Activated naive CD8-positive, alpha-beta T cell treated with anti-CD3 and anti-CD28 coated beads, Interleukin-2, amount 50 U/mL, for 24 hours (primary cell): ENCODE measurements around the gene HLA-DPB1.
A peak's percentile ranks its signal among the peaks of the same experiment; 100 is the strongest.
"Not testable (repeated sequence)": the region's sequence is repeated elsewhere in the genome, so short reads cannot be mapped to it uniquely, and the experiment has no call there.

ENCODE experiments used
- ATAC-seq: fragments of 150-1000 bp; cut with Tn5 transposase; one replicate; pipeline ENCODE4 v1.10.0; 2021
- DNase-seq: peaks from one replicate; pipeline ENCODE4 v3.0.0; 2021
- H3K27ac Mint-ChIP-seq: one replicate; pipeline ENCODE4 v1.8.0; 2021; ENCODE audit warnings: mild to moderate bottlenecking, mixed read lengths
- H3K27me3 Mint-ChIP-seq: one replicate; pipeline ENCODE4 v1.8.0; 2021; ENCODE audit warnings: mixed read lengths
- H3K36me3 Mint-ChIP-seq: one replicate; pipeline ENCODE4 v1.8.0; 2021; ENCODE audit warnings: low read depth, mixed read lengths
- H3K4me1 Mint-ChIP-seq: one replicate; pipeline ENCODE4 v1.8.0; 2021; ENCODE audit warnings: mixed read lengths
- H3K4me3 Mint-ChIP-seq: one replicate; pipeline ENCODE4 v1.8.0; 2021; ENCODE audit warnings: mild to moderate bottlenecking, moderate library complexity, mixed read lengths
- H3K9me3 Mint-ChIP-seq: one replicate; pipeline ENCODE4 v1.8.0; 2021; ENCODE audit warnings: mixed read lengths

Gene HLA-DPB1

DNA sequence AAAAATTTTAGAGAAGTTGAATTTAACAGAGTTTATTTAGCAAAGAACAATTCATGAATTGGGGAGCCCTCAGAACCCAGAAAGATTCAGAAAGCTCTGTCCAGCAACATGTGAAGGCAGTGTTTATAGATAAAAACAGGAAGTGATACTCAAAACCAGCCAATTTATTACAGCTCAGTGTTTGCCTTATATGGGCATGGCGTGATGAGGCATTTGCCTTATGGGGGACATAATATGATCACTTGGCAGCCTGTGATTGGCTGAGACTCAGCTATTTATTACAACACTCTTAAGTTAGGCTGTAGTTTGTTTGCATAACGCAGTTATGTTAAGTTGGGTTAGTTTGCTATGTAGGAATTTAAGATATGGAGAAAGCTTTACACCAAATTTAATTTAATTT is 13.8 kb upstream of the HLA-DPB1 start:
- ATAC-seq (no peak), DNase-seq (no peak)
- no peaks in the 10 kb centered on the region for H3K27me3 Mint-ChIP-seq
- H3K4me1 Mint-ChIP-seq, result peaks cover 14% of the 10 kb centered on the region
- no peaks in the 10 kb centered on the region for H3K9me3 Mint-ChIP-seq
- H3K4me3 Mint-ChIP-seq, result no peak overlapping the region
- peaks cover 9% of the 10 kb centered on the region for H3K36me3 Mint-ChIP-seq
- H3K27ac Mint-ChIP-seq, result no peak overlapping the region

DNA sequence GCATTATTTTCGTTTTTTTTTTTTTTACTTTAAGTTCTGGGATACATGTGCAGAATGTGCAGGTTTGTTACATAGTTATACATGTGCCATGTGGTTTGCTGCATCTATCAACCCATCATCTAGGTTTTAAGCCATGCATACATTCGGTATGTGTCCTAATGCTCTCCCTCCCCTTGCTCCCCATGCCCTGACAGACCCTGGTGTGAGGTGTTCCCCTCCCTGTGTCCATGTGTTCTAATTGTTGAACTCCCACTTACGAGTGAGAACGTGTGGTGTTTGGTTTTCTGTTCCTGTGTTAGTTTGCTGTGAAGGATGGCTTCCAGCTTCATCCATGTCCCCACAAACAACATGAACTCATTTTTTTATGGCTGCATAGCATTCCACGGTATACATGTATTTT is 12.4 kb upstream of the HLA-DPB1 start:
- not testable (repeated sequence) for H3K4me3 Mint-ChIP-seq, DNase-seq, H3K9me3 Mint-ChIP-seq, H3K27ac Mint-ChIP-seq, H3K27me3 Mint-ChIP-seq, ATAC-seq, H3K4me1 Mint-ChIP-seq
- H3K36me3 Mint-ChIP-seq, result peaks cover 15% of the 10 kb centered on the region

DNA sequence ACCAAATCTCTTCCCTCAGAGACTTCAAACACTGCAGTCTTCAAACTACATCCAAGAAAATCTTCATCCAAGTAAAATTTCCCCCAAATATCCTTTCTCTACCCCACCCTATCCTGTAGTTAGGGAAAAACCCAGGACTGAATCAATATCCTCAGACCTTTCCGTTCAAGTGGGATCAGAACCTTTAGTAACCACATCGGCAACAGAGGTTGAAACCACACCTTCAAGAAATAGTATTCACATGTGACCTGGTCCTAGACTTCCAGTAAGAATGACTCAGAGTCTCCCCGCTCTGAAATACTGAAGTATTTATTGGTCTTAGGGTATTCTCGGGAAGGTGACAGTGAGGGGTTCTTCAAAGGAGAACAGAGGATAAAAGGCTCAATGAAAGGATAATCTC is 11.1 kb upstream of the HLA-DPB1 start:
- peaks cover 19% of the 10 kb centered on the region for H3K36me3 Mint-ChIP-seq
- no peaks in the 10 kb centered on the region for H3K27me3 Mint-ChIP-seq
- ATAC-seq, result no peak
- no peaks in the 10 kb centered on the region for H3K9me3 Mint-ChIP-seq
- H3K4me1 Mint-ChIP-seq, result peaks cover 13% of the 10 kb centered on the region
- no peak overlapping the region for H3K4me3 Mint-ChIP-seq
- DNase-seq, result no peak
- H3K27ac Mint-ChIP-seq, result no peak overlapping the region

DNA sequence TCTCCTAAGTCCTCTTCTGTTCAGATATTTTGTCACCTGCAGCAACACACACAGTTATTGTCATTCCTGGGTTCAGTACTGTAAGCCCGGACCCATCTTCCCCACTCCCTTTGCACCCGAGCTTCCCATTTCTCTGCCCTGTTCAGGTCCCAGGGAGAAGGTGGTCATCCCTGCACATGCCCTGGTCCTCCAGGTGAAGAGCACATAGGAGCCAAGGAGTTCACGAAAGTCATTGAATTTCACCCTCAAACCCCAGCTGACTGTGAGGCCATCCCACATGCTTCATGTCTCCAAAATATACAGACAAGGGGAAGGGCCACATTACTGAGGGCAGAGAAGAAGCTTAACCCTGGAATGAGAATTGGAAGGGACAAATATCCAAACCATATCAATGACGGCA is 10.5 kb upstream of the HLA-DPB1 start:
- DNase-seq (no peak), ATAC-seq (no peak)
- Mint-ChIP-seq H3K36me3 (peaks cover 19% of the 10 kb centered on the region), H3K4me3 (no peak overlapping the region), H3K27ac (no peak overlapping the region), H3K9me3 (no peaks in the 10 kb centered on the region), H3K4me1 (peaks cover 14% of the 10 kb centered on the region), H3K27me3 (no peaks in the 10 kb centered on the region)

DNA sequence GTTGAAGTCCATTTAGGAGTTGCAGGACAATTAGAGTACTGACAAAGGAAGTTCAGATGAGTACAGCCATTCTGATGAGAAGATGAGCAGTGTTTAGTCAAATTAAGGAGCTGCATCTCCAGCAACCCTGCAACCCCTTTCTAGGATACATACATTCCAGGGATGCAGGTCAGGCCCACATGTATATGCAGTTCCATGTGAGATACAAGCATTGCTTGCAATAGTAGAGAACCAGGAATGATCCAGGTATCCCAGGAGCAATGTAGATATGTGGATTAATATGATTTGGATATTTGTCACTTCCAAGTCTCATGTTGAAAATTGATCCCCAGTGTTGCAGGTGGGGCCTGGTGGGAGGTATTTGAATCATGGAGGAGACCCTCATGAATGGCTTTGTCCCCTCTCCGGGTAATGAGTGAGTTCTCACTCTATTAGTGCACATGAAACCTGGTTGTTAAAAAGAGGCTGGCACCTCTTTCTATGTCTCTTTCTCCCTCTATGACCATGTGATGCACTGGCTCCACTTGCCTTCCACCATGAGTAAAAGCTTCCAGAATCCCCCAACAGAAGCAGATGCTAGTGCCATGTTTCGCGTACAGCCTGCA is 8.8 kb upstream of the HLA-DPB1 start:
- peaks cover 15% of the 10 kb centered on the region for H3K4me1 Mint-ChIP-seq
- no peak overlapping the region for H3K27ac Mint-ChIP-seq
- no peak overlapping the region for H3K4me3 Mint-ChIP-seq
- ATAC-seq (no peak), DNase-seq (no peak)
- no peaks in the 10 kb centered on the region for H3K9me3 Mint-ChIP-seq
- H3K36me3 Mint-ChIP-seq, result peaks cover 19% of the 10 kb centered on the region
- no peaks in the 10 kb centered on the region for H3K27me3 Mint-ChIP-seq

DNA sequence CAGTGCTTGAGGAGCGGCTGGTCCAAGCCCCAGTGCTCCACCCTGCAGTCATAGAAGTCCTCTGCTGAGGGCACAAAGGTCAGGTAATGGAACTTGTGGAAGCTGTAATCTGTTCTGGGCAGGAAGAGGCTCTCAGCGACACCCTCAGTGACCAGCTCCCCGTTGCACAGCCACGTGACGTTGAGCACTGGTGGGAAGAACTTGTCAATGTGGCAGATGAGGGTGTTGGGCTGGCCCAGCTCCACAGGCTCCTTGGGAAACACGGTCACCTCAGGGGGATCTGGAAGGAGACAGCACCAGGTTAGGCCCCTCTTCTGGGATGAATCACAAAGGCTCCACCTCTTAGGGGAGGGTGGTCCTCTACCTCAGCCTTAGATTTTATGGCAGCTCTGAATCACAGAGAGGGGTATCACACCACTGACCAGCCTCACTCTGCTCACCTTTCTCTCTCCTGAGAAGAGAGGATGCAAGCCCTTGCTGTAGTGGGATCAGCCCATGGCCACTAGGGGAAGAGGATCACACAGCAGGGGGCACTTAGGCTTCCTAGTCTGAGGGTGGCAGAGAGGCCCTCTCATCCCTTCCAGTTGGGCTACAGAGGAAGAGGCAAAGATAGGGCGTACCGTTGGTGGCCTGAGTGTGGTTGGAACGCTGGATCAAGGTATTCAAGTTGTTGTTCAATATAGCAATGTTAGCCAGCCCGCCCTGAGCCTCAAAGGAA is 6.6 kb upstream of the HLA-DPB1 start:
- no peak overlapping the region for H3K27ac Mint-ChIP-seq
- H3K4me1 Mint-ChIP-seq, result peaks cover 20% of the 10 kb centered on the region
- no peaks in the 10 kb centered on the region for H3K27me3 Mint-ChIP-seq
- no peak overlapping the region for H3K4me3 Mint-ChIP-seq
- no peak for ATAC-seq
- no peak for DNase-seq
- H3K36me3 Mint-ChIP-seq, result peaks cover 17% of the 10 kb centered on the region
- H3K9me3 Mint-ChIP-seq, result no peaks in the 10 kb centered on the region

DNA sequence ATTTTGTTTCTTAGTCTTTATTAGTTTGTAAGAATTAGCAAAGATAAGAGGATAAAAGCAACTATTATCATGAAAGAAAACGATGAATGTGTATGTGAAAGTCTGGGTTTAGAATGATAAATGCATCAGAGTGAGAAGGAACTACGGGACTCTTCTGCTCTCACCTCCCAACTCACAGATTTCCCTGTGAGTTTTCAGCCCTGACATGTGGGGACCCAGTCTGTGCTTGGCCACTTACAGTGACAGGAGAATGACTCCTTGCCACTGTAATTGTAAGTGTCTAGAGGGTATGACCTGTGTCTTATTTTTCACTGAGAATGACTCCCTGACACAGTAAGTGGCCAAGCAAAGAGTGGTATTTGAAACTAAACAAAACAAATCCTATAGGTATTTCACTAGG is 4.9 kb upstream of the HLA-DPB1 start:
- DNase-seq (no peak), ATAC-seq (no peak)
- no peak overlapping the region for H3K27ac Mint-ChIP-seq
- H3K27me3 Mint-ChIP-seq, result no peaks in the 10 kb centered on the region
- H3K4me3 Mint-ChIP-seq, result peak overlapping the region; percentile 80
- H3K9me3 Mint-ChIP-seq, result no peaks in the 10 kb centered on the region
- H3K4me1 Mint-ChIP-seq, result peaks cover 29% of the 10 kb centered on the region
- peaks cover 12% of the 10 kb centered on the region for H3K36me3 Mint-ChIP-seq

DNA sequence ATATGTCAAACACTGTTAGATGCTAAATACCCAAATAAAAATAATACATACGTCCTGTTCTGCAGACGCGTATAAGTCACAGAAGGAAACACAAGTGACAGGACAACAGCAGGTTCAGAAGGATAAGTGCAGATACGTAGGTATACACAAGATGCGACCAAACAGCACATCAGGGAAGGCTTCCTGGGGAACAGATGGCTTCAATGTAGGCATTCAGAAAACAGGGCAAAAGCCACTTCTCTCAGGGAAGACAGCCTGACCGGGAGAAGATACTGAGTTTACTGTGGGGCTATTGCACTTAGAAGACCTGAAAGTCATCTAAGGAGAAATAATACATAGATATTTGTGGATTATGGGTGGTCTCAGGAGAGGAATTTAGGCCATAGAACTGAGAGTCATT is 4.2 kb upstream of the HLA-DPB1 start:
- Mint-ChIP-seq H3K4me3 (peak overlapping the region; percentile 80), H3K27ac (no peak overlapping the region), H3K36me3 (peaks cover 10% of the 10 kb centered on the region), H3K27me3 (no peaks in the 10 kb centered on the region), H3K9me3 (no peaks in the 10 kb centered on the region), H3K4me1 (peaks cover 36% of the 10 kb centered on the region)
- ATAC-seq (no peak), DNase-seq (no peak)

DNA sequence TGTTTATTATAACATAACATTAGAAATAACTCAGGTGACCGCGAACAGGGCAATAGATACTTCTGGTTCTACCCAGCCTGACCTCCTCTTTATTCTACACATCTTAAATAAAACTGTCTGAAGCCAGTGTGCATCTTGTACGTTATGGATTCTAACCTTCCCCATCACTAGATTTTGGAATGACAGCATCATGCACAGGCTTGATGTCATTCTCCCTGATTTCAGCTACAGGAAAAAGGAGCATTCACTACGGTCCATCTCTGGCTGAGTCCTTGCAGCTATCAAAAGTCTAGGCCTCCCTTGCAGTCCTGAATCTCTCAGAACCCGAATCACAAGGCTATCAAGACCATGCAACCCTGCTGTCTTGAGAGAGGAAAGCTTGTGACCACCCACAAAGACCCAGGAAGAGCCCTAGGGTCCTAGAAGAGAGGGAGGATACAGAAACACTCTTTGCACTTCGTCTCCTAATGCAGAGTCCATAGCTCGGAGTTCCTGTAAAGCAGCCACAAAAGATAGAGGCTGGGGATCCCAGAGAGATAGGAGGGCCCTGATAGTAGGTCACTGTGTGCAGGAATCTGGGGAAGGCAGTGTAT is 3.2 kb upstream of the HLA-DPB1 start:
- Mint-ChIP-seq H3K4me3 (peak overlapping the region; percentile 80), H3K27ac (no peak overlapping the region), H3K4me1 (peaks cover 45% of the 10 kb centered on the region), H3K36me3 (peaks cover 7% of the 10 kb centered on the region), H3K9me3 (no peaks in the 10 kb centered on the region), H3K27me3 (no peaks in the 10 kb centered on the region)
- no peak for DNase-seq
- ATAC-seq, result no peak

DNA sequence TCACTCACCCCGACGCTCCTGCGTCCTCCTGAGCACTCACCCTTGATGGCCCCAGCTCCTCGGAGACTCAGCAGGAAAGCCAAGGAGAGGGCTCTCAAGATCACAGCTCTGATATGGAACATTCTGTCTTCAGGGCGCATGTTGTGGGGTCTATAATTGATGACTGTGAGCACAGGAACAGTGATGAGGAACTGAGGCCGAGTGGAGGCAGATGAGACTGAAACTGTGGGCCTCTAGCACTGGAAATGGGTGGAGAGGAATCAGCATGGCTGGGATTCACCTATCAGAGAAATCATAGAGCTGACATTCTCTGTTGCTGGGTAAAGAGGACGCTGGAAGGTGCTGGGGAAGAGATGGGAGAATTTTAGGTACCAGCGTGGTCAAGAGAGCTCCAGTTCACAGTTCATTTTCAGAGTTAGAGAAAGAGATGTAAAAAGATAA is 2.3 kb upstream of the HLA-DPB1 start, which contains the start of gene HLA-DPA1:
Gene HLA-DPA1 (minus strand): TSS at position 219 of the 441 bp plus-strand sequence.
- peak; percentile 43 for DNase-seq
- no peaks in the 10 kb centered on the region for H3K27me3 Mint-ChIP-seq

DNA sequence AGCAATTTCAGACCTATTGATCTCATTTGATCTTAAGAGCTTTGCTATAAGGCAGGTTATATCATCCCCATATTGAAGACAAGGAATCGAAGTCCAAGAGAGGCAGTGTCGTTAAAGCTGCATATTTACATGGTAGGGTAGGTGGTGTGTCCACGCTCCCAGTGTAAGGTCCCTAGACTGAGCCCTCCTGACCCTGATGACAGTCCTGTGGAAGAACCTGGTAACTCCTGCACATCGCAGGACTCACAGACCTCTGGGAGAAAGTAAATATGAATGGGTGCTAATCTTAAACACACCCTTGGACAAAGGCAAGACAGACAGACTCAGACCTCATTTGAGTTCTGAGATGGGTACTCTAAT is 602 bp upstream of the HLA-DPB1 start:
- peak overlapping the region; percentile 68 for H3K27ac Mint-ChIP-seq
- H3K27me3 Mint-ChIP-seq, result no peaks in the 10 kb centered on the region
- H3K36me3 Mint-ChIP-seq, result peaks cover 7% of the 10 kb centered on the region
- no peak for DNase-seq
- H3K9me3 Mint-ChIP-seq, result no peaks in the 10 kb centered on the region
- no peak for ATAC-seq
- peaks cover 56% of the 10 kb centered on the region for H3K4me1 Mint-ChIP-seq
- peak overlapping the region; percentile 77 for H3K4me3 Mint-ChIP-seq

More for the DNA sequence above, 2.3 kb upstream of the HLA-DPB1 start, which contains the start of gene HLA-DPA1:
- H3K27ac Mint-ChIP-seq, result peak within 1 kb of the TSS; percentile 69
- H3K9me3 Mint-ChIP-seq, result no peaks in the 10 kb centered on the region
- H3K4me3 Mint-ChIP-seq, result peak within 1 kb of the TSS; percentile 80
- peak; percentile 78 for ATAC-seq
- peaks cover 51% of the 10 kb centered on the region for H3K4me1 Mint-ChIP-seq
- peaks cover 5% of the 10 kb centered on the region for H3K36me3 Mint-ChIP-seq

DNA sequence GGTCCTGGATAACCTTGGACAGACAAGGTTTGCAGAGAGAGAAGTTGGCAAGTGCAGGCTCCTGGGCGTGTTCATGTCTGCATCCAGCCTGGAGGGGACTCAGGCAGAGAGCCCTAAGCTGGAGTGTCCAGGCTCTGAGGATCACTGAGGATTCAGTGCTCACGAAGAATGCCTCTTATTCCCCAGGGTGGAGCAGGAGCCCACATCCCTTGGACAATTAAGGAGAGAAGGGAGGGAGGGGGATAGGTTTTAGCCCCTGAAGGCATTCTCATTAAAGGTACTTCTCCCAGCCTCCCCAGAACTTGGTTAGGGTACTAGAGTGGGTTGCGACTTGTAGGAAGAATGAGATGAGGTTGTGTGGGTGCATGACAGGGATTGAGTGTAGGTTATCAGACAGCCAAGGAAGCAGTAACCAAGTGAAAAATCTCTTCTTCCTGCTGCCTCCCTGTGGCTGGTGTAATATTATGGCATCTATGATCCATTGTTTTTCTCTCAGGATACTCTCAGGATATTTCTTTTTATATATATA is 680 bp downstream of the HLA-DPB1 start:
- H3K27ac Mint-ChIP-seq, result peak overlapping the region; percentile 68
- DNase-seq (no peak), ATAC-seq (no peak)
- H3K4me3 Mint-ChIP-seq, result peak overlapping the region; percentile 77
- H3K4me1 Mint-ChIP-seq, result peaks cover 66% of the 10 kb centered on the region
- H3K9me3 Mint-ChIP-seq, result no peaks in the 10 kb centered on the region
- no peaks in the 10 kb centered on the region for H3K27me3 Mint-ChIP-seq
- H3K36me3 Mint-ChIP-seq, result peaks cover 7% of the 10 kb centered on the region

DNA sequence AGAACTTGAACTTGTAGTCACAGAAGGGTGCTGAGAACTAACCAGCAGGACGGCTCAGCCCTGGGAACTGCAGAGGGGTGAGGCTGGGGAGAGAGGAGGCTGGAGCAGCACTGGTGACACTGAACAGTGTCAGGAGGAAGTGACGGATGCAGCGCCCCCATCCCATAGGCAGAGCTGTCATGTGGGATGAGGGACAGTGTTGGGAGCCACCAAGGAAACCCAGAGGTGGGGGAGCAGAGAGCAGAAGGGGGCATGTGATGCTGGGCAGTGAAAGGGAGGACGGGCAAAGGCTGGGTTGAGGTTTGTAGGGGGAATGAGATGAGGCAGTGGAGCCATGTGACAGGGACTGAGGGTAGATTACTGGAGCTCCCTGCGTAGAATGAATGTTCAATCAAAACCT is 2.1 kb downstream of the HLA-DPB1 start:
- Mint-ChIP-seq H3K27ac (peak overlapping the region; percentile 78), H3K36me3 (peaks cover 7% of the 10 kb centered on the region), H3K4me3 (peak overlapping the region; percentile 72), H3K4me1 (peaks cover 67% of the 10 kb centered on the region), H3K27me3 (no peaks in the 10 kb centered on the region), H3K9me3 (no peaks in the 10 kb centered on the region)
- DNase-seq (no peak), ATAC-seq (no peak)

DNA sequence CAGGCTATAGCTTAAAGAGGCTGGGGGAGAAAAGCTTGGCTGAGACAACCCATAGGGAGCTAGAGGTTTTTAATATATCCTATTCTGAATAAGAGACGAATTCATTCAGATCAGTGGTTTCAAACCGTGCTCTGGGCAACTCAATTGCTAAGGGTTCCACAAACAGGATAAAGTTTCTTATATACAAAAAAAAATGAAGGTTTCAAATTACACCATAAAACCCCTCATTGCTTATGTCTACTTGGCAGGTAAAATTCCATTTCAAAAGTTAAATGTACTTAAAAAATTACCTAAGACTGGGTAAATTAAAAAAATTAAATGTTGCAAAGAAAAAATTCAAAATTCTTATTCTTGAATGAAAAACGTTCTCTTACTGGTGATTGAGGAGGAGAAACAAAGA is 2.7 kb downstream of the HLA-DPB1 start:
- peaks cover 63% of the 10 kb centered on the region for H3K4me1 Mint-ChIP-seq

More for the DNA sequence above, 2.7 kb downstream of the HLA-DPB1 start:
- peak overlapping the region; percentile 30 for H3K4me3 Mint-ChIP-seq
- ATAC-seq, result no peak
- no peaks in the 10 kb centered on the region for H3K9me3 Mint-ChIP-seq
- H3K27me3 Mint-ChIP-seq, result no peaks in the 10 kb centered on the region
- DNase-seq, result no peak
- peaks cover 7% of the 10 kb centered on the region for H3K36me3 Mint-ChIP-seq
- no peak overlapping the region for H3K27ac Mint-ChIP-seq
